ENCODE results near the gene ATAT1.

ATAT1 gene

DNA sequence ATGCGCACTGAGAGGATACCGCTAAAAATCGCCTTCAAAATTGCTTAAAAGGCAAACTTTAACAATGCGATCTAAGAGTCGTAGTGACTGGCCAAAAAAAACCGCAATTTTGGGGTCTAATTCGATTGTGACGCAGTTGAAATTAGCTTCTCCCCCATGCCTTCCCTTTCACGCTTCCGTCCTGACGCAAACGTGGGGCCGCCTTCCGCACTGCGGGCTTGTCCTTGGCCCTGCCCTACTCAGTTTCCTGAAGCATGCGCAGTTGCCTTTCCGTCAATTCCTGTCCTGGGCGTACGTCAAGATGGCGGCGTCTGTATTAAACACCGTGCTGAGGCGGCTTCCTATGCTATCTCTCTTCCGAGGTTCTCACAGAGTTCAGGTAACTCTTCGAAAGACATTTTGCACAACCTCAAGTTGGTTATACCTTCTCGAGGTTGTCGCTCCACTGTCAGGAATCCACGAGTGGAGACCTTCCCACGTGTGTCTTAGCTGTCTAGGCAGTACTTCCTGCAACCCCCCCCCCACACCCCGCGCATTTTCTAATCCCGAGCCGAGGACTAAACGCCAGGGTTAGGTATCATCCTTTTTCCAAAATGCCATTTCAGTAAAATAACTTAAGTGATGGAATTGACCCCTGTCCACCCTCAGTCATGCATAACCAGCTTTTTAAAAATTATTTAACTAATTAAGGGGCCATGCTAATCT is 9.0 kb upstream of the ATAT1 start, which contains the start of gene MRPS18B:
Gene MRPS18B, plus strand, starts transcription at position 276 of the 705 bp plus-strand sequence. Its CDS starts 26 bp downstream, at position 302.
- TF ChIP-seq GATA2 (IDR thresholded peaks at IDR 0.05; ENCODE audit: low read depth, low read length) (no peak), GATA3 (IDR thresholded peaks at IDR 0.05; ENCODE audit: low read depth, low read length) (no peak)

DNA sequence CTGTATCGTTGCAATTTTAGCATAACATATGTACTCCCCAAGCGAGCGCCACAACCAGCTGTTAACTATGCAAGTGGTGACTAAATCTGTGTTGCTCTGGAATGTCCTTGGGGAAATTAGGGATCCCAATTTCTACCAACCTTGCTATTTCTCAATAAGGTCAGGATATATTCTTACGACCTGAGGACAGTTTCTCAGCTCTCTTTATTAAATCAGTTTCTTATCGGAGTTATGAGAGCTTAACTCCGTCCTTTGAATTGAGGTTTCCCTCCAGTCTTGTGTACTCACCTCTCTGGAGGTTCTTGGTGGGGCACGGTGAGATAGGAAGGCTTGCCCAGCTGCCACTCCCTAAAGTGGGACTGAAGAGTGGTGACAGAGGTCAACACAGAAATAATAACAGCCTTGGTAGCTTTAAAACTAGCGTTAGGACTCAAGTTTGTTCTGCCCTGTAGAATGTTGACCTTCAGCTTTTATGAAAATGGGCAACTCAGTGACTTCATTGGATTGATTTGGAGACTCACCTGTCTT is 8.3 kb upstream of the ATAT1 start:
- TF ChIP-seq GATA3 (IDR thresholded peaks at IDR 0.05; ENCODE audit: low read depth, low read length), result no peak
- TF ChIP-seq GATA2 (IDR thresholded peaks at IDR 0.05; ENCODE audit: low read depth, low read length), result no peak

DNA sequence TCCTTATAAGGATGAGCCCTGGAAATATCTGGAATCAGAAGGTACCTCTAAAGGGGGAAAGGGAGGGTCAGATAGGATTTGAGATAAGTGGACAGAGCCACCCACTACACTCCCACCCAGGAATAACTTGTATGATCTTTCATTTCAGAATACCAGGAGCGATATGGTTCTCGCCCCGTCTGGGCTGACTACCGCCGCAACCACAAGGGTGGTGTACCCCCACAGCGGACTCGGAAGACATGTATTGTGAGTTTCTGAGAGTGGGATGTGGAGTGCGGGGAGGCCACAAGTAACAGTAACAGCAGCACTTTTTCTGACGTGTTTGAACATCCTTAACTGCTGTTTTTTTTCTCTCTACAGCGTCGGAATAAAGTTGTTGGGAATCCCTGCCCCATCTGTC is 7.1 kb upstream of the ATAT1 start:
- TF ChIP-seq GATA2 (IDR thresholded peaks at IDR 0.05; ENCODE audit: low read depth, low read length), result no peak
- TF ChIP-seq GATA3 (IDR thresholded peaks at IDR 0.05; ENCODE audit: low read depth, low read length), result no peak

DNA sequence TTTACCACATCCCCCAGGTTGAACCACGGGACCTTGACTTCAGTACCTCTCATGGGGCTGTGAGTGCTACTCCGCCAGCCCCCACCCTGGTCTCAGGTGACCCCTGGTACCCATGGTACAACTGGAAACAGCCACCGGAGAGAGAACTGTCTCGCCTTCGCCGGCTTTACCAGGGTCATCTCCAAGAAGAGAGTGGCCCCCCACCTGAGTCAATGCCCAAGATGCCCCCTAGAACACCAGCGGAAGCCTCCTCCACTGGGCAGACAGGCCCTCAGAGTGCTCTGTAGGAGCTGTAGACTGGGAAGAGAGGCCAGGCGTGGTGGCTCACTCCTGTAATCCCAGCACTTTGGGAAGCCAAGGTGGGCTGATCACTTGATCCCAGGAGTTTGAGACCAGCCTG is 1.2 kb upstream of the ATAT1 start:
- TF ChIP-seq GATA2 (IDR thresholded peaks at IDR 0.05; ENCODE audit: low read depth, low read length), result no peak
- no peak for TF ChIP-seq GATA3 (IDR thresholded peaks at IDR 0.05; ENCODE audit: low read depth, low read length)

DNA sequence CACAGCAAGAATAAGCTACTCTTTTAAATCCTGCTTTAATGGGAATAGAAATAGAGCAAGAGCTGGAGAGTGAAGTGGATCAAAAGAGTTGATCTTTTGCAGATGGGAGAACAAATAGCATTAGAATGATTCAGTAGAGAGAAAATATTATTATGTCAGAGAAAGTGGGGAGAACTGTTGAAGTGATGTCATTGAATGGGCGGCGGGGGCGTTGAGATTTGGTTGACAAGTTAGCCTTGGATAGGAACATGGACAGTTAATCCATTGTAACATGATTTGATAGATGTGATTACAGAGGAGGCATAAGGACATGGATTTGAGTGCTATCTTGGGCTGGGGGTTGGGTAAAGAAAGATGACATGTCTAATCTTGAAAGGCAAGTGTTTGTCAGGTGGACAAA is 9.2 kb downstream of the ATAT1 start:
- no peak for TF ChIP-seq GATA2 (IDR thresholded peaks at IDR 0.05; ENCODE audit: low read depth, low read length)
- TF ChIP-seq GATA3 (IDR thresholded peaks at IDR 0.05; ENCODE audit: low read depth, low read length), result no peak

DNA sequence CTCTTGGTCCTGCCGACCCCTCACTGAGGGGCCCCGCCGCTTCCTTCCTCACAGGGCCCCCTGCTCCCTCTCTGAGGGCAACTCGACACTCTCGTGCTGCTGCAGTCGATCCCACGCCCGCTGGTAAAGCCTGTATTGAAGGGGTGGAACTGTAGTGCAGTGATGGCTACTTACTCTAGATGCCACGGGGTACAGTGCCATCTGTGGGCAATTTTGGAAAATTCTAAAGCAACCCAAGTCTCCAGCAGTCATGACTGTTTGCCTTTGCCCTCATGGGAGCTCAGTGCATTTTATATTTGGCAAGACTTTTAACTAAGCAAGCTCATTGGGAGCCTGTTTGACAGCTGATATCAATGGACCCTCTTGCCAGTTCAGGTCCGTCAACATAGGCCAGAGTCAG is 13.8 kb downstream of the ATAT1 start:
- TF ChIP-seq GATA2 (IDR thresholded peaks at IDR 0.05; ENCODE audit: low read depth, low read length), result no peak
- no peak for TF ChIP-seq GATA3 (IDR thresholded peaks at IDR 0.05; ENCODE audit: low read depth, low read length)

DNA sequence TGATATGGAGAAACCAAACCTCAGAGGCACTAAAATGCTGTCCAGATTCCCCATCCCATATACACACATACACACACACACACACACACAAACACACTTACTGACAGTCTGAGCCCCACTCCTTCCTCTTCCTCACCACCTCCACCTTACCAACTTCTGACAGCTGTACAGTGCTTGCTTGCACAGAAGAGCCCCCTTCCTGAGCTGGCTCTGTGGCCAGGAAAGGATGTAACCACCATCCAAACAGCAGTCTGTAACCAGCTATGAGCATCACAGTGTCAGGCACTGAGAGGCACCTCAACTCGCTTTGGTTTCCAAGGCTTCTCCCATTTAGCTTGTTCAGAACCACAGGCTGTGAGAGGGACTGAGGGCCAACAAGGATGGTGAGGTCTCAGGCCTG is 14.4 kb downstream of the ATAT1 start:
- TF ChIP-seq GATA3 (IDR thresholded peaks at IDR 0.05; ENCODE audit: low read depth, low read length) (no peak), GATA2 (IDR thresholded peaks at IDR 0.05; ENCODE audit: low read depth, low read length) (no peak)

DNA sequence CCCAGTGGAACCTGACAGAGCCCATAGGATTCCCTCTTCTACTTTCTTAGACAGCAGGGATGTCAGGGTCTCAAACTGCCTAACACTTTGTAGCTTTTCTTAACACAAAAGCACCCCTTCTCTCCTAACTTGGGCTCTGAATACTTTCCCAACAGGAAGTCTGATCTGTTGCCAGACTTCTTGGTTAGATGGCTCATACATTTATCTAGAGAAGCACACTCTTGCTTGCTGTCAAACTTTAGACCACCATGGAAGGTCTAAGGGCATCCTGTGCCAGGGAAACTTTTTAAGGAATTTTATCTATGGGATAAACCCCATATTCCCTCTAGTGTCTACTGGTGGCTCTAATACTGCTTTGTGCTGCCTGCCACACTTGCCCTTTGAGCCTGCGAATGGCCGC is 17.0 kb downstream of the ATAT1 start:
- TF ChIP-seq GATA3 (IDR thresholded peaks at IDR 0.05; ENCODE audit: low read depth, low read length) (no peak), GATA2 (IDR thresholded peaks at IDR 0.05; ENCODE audit: low read depth, low read length) (no peak)

DNA sequence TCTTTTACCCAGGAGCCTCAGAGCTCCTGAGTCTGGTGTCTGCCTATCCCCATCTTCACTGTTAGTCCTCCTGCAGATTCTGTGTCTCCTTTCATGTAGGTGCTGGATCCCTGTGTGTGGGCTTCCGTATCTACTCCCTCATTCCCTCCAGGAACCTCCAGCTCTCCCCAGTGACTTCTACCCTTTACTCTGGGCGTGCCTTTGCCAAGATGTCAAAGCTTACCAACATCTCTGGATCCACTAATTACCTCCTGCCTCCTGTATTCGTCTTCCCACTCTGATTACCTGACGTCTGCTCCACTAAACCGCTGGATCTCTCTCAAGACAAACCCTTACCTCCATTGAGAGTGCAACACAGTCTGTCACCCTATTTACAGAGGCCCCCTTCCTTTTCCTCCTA is 18.1 kb downstream of the ATAT1 start:
- no peak for TF ChIP-seq GATA2 (IDR thresholded peaks at IDR 0.05; ENCODE audit: low read depth, low read length)
- no peak for TF ChIP-seq GATA3 (IDR thresholded peaks at IDR 0.05; ENCODE audit: low read depth, low read length)

DNA sequence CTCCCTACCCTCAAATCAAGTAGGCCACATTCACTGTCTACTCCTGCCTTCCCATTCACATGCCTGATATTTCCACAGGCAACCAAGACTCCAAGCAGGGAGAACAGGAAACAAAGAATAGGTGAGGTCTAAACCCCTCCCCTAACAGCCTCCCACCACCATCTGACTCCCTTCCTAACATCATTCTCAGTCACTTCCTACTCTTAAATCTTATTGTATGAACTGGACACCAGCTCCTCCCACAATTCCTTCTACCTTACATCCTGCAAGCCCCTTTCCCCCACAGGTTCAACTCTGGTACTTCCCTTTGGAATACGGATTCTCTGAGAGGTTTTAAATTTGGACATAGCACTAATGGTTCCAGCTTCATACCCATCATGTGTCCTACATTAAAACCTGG is 19.3 kb downstream of the ATAT1 start:
- TF ChIP-seq GATA2 (IDR thresholded peaks at IDR 0.05; ENCODE audit: low read depth, low read length), result no peak
- TF ChIP-seq GATA3 (IDR thresholded peaks at IDR 0.05; ENCODE audit: low read depth, low read length), result no peak

DNA sequence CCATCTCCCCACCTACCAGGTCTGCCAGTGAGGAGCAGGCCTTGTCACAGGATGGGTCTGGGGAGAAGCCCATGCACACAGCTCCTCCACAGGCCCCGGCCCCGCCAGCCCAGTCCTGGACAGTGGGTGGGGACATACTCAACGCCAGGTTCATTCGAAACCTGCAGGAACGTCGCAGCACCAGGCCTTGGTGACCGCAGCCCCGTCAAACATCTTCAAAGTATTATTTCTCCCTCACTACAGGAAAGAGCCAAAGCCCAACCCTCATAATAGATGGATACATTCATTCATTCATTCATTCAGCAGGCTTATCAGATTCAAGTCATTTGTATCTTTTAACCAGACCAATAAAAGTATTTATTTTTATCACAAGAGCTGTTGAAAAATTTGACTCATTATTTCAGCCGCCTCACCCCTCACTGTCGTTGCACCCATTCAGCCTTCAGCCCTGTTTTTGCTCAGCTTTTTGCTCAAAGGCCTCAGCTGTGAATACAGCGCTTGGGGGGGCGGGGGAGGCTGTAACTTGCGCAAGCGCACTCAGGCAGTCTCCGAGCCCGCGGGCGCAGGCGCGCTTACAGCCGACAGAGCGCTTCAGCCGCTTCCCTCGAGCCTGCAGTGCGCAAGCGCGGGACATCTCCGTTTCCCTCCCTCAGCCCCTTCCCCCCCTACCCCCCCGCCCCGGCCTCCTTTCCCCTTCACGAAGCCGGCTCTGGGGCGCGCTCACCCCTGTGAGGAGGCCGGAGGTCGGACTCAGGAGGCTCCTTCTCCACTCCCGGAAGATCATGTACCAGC is 20.0 kb downstream of the ATAT1 start, which contains the start of gene C6orf136:
Gene C6orf136, plus strand, starts transcription at position 684 of the 792 bp plus-strand sequence. Its CDS starts 99 bp downstream, at position 783.
- no peak for TF ChIP-seq GATA3 (IDR thresholded peaks at IDR 0.05; ENCODE audit: low read depth, low read length)
- 0 out of 2 replicates have a peak, but pooled peaks have one; percentile 20 for TF ChIP-seq GATA2 (IDR thresholded peaks at IDR 0.05; ENCODE audit: low read depth, low read length)

DNA sequence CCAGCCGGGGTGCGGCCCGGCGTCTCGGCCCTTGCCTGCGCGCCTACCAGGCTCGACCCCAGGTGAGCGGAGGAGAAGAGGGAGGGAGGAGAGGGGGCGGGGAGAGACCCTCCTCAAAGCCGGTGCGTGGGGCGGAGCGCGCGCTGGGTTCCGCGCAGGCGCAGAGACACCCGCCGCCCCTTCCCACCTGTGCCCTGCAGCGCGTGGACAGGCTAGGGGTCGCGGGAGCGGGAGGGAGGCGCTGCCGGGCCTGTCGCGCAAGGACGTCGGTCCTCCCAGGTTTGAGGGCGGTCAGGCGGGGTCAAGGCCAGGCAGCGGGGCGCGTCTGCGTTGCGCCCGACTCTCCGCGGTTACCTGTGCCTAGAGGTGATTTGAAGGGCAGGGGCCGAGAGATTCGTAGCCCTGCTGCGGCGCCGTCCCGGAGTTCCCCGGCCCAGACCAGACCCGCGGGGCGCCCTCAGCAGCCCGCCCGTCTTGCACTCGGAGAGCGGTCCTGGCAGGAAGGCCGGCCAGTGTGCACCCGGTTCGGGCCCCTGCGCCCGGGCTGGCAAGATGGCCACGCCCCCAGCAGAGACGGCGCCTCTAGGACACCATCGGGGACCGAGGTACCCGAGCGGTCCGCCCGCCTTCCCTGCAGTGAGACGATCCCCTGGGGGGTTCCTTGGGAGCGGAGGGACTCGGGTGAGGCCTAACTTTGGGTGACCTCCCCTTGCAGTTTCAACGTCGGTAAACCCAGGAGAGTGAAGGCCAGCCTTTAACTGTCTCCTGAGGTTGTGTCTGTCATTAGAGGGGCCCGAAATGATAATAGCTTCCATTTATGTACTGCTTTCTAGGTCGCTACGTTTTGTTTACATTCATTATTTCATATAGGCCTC is 20.8 kb downstream of the ATAT1 start:
- no peak for TF ChIP-seq GATA3 (IDR thresholded peaks at IDR 0.05; ENCODE audit: low read depth, low read length)
- TF ChIP-seq GATA2 (IDR thresholded peaks at IDR 0.05; ENCODE audit: low read depth, low read length), result no peak

DNA sequence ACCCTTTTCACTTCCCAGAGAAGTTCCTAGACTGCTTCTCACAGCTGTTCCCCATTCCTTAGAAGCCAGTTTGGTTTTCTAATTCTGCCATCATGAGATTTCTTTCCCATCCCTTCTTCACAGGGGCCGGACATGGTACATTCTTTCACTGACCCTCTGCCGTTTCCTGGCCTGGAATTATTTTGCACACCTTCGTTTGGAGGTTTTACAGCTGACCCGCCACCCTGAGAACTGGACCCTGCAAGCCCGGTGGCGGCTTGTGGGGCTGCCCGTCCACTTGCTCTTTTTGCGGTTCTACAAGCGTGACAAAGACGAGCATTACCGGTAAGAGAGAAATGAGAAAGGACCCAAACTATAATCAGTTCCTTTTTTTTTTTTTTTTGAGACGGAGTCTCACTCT is 24.5 kb downstream of the ATAT1 start:
- TF ChIP-seq GATA3 (IDR thresholded peaks at IDR 0.05; ENCODE audit: low read depth, low read length), result no peak
- no peak for TF ChIP-seq GATA2 (IDR thresholded peaks at IDR 0.05; ENCODE audit: low read depth, low read length)

All from SH-SY5Y (cell line).